ENCODE results near the gene TAF12.
"Not testable (repeated sequence)": the region's sequence is repeated elsewhere in the genome, so short reads cannot be mapped to it uniquely, and the experiment has no call there.

Gene TAF12

DNA sequence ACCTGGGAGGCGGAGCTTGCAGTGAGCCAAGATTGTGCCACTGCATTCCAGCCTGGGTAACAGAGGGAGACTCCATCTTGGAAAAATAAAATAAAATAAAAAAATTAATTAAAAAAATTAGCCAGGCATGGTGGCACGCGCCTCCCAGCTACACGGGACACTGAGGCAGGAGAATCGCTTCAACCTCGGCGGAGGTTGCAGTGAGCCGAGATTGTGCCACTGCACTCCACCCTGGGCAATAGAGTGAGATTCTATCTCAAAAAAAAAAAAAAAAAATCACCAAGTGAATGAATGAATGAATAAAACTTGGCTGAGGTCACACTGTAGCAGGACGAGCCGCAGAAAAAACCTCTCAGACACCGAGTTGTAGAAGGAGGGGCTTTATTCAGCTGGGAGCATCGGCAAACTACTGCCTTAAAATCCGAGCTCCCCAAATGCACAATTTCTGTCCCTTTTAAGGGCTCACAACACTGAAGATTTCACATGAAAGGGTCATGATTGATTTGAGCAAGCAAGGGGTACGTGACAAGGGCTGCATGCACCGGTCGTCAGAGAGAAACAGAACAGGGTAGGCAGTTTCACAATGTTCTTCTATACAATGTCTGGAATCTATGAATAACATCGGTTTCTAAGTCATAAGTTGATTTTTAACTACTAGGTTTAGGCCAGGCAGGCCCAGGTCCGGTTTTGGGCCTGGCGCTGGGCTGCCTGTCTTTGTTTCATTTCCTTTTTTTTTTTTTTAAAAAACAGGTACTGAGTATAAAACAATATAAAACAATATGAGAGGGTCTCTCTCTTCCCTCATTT, 56.1 kb downstream of the TAF12 start:
- in situ Hi-C loops (cut with HindIII; ENCODE audit: low sequenced_read_pairs), result not testable (repeated sequence)

DNA sequence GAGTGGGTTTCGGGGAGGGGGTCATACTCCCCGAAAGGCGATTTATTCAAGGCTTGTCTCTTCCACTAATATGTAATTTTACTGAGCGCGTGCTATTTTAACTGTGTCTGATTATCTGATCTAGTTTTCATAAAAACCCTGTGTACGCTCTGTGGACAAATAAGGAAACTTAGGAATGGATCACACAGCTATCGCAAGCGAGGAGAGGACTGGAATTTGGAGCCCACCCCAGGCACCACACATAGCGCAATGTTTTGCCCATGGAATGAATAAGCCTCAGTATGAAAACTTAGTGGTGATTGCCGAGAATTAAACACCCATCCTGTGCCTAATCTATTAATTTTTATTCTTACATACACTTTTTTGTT, 60.6 kb downstream of the TAF12 start:
- in situ Hi-C loops (cut with HindIII; ENCODE audit: low sequenced_read_pairs), result no loop called here

DNA sequence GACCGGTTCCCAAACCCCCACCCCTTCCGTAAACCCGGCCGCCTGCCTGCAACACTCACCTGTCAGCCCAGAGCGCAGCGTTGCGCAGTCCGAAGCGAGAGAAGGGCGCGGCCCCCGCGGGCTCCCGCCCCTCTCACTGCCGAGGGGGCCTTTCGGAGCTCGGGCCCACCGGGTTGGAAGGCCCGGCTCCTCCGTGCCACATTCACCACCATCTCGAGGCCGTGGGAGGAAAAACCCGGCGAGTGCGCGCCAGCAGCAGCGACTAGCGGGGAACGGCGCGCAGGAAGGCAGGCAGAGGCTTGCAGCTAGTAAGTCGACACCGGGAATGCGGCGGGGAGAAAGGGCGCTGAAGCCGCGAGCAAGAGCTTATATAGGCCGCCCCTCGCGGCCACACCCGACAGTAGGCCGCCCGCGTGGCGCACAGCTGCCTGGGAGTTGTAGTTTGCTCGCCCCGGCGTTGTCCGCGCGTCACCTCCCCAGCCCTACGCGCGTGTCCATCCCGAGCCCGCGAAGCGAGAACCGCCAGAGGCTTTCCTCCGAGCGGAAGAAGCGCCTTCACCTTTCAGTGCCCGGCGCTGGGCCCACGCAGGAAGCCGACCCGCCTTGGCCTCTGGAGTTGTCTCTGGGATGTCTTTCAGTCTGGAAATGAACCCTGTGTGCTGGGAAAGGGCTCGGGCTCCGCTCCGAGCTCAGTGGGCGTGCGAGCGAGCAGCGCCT, 61.2 kb downstream of the TAF12 start:
- in situ Hi-C loops (cut with HindIII; ENCODE audit: low sequenced_read_pairs), result no loop called here

DNA sequence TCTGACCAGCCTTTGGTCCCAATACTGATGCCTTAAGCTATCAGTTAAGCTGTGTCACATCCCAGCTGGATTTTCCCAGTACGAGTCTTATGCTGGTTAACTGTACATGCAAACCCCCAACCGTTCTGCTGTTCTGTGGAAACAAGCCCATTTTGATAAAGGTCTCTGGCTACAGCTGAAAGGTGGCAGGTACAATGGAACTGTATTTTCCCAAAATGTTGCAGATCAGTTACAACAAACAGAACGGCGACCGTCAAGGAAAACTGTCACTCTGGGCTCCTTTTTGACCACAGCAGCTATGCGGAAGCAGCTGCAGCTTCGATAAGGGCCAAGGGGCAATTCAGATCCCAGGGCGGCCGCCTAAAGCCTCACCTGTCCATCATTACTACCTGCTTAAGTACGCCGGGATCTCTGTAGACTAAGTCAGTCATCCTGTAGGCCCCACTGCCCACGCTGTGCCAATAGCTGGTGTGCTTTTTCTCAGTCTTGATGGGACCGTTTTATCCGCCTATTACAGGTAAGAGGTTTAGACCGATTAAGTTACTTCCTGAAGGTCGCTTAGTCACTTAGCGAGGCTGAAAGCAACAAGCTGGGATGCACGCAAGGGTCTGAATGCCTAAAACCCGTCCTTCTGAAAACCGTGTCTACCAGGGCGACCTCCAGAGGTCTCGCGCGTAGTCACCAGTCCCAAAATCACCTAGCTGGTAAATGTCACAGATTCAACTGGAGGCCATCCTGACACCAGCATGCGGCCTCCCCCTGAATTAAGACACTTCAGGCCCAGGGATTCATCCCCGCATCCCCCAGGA, 61.9 kb downstream of the TAF12 start:
- in situ Hi-C loops (cut with HindIII; ENCODE audit: low sequenced_read_pairs), result no loop called here

DNA sequence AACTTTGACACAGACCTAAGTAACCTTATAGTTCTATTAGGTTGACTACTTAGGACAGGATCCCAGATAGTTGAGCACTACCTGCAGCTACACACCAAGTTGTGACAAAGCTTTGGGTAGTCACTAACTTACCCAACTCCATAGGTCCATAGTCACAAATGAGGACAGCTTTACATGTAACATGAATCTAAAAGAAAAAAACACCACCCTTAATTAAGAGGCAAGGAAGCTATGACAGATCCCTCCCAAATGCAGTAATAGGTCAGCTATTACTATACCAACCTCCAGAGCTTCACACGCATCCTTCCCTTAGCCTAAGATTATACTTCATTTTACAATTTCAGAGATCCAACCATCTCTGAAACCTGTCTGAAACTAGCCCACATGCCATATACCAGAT, 63.5 kb downstream of the TAF12 start:
- in situ Hi-C loops (cut with HindIII; ENCODE audit: low sequenced_read_pairs), result no loop called here

DNA sequence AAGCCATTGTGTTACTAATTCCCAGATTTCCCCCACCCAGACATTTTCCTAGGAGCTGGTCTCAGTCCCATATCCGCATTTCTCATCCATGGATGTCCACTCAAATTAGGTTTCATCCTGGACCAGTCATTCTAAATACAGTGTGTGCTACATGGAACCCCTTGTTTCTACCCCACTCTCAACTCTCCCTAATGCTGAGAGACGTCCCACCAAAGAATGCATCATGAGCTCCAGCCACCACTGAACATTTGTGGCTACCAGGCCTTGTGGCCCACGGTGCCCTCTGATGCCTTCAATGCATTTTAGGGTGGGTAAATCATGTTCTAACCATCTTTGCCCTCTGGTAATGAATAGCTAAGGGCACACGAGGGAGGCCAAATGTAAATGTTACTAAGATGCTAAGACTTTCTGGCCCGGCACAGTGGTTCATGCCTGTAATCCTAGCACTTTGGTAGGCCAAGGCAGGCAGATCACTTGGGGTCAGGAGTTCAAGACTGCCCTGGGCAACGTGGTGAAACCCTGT, 64.1 kb downstream of the TAF12 start:
- in situ Hi-C loops (cut with HindIII; ENCODE audit: low sequenced_read_pairs), result no loop called here

DNA sequence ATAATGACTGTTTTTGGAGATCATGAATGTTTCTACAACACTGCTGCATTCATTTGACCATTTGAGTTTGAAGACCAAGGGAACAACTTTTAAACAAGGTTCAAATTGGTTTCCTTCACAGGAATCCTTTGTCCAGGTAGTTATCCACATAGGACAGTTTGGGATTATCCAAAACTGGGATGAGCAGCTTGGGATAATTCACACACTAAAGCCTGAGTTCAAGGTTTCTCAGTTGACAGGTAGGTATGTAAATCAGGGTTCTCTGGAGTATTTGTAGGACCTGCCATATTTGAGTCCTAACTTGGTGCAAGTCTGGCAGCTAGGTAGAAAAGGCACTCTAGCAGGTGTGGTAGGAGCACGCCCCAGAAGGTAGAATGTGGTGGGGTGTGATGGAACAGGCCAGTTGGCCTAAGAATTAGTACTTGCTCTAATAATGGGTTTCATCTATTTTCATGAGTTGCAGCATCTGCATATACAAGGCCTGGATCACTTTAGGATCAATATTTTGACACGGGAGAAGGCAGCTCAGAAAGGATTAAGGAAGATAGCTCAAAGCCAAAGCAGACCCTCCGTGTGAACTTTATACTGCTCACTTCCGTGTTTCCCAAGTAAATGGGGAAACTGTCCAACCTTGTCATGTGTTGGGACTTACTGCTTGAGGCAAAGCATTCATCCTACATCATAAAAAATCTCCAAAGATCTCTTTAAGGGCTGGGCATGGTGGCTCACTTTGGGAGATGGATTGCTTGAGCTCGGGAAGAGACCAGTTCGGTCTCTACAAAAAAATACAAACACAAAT, 64.9 kb downstream of the TAF12 start:
- in situ Hi-C loops (cut with HindIII; ENCODE audit: low sequenced_read_pairs), result no loop called here

DNA sequence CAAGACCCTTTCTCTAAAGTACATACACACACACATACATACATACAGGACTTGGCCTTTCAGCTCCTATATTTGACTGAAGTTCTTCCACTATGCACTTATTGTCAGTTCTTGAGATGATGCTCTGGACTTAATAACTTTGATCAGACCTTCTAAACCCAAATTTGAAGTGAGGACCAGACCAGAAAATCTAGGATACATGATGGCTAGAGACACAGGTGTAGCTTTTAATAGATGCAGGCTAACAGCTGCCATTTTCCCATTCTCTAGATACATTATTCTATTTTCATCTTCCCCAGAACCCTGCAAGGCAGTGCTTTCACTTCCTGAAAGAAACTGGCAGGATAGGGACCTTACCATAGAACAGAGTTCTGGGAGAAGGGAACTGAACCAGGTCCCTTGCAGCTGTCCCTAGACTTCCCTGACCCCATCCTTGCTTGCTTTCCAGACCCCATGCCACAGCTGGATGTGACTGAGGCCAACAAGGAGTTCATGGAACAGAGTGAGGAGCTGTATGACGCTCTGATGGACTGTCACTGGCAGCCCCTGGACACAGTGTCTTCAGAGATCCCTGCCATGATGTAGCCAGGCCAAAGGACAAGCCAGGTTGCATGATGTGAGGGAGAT, 65.7 kb downstream of the TAF12 start:
- in situ Hi-C loops (cut with HindIII; ENCODE audit: low sequenced_read_pairs), result no loop called here

DNA sequence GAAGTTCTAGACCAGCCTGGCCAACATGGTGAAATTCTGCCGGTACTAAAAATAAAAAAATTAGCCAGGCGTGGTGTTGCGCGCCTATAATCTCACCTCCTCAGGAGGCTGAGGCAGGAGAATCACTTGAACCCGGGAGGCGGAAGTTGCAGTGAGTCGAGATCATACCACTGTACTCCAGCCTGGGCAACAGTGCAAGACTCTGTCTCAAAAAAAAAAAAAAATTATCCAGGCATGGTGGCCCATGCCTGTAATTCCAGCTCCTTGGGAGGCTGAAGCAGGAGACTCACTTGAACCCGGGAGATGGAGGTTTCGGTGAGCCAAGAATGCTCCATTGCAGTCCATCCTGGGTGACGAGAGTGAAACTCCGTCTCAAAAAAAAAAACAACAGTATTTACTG, 69.3 kb downstream of the TAF12 start:
- in situ Hi-C loops (cut with HindIII; ENCODE audit: low sequenced_read_pairs), result no loop called here

DNA sequence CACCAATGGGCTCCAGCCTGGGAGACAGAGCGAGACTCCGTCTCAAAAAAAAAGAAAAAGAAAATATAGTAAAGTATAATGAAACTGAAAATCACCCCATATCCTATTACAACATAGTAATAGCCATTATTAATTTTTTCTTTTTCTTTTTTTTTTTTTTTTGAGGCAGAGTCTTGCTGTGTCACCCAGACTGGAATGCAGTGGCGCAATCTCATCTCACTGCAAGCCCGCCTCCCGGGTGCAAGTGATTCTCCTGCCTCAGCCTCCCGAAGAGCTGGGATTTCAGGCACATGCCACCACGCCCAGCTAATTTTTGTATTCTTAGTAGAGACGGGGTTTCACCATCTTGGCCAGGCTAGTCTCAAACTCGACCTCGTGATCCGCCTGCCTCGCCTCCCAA, 70.0 kb downstream of the TAF12 start:
- in situ Hi-C loops (cut with HindIII; ENCODE audit: low sequenced_read_pairs), result not testable (repeated sequence)

DNA sequence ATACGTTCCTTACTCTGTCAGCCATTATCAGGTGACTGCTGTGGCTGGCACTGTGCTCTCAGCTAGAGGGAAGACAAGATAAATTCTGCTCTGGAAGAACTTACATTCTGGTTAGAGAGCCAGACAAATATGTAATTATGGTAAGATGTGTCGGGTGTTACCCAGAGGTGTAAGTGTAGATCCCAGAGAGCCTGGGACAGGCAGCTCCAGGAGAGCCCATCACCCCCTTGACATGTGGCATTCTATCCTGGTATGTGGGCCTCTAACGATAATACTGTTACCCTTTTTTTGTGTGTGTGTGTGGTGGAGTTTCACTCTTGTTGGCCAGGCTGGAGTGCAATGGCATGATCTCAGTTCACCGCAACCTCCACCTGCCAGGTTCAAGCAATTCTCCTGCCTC, 71.0 kb downstream of the TAF12 start:
- in situ Hi-C loops (cut with HindIII; ENCODE audit: low sequenced_read_pairs), result no loop called here

DNA sequence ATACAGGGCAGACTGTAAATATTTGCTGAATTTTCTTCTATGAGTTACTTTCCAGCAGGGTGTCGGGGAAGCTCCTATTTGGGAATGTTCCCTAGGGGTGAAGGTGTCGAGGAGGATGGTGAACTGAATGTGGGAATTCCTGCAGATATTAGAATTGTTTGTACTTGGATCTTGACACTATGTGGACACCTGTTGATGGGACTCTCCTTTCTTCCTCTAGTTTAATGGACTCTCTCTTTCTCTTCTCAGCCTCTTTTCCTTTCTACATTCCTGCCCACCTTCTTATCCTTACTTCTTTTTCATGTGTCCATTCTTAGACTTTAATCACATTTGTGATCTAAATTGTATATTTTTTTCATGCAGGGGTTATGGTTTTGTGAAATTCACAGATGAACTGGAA, 75.9 kb downstream of the TAF12 start:
- in situ Hi-C loops (cut with HindIII; ENCODE audit: low sequenced_read_pairs), result no loop called here

DNA sequence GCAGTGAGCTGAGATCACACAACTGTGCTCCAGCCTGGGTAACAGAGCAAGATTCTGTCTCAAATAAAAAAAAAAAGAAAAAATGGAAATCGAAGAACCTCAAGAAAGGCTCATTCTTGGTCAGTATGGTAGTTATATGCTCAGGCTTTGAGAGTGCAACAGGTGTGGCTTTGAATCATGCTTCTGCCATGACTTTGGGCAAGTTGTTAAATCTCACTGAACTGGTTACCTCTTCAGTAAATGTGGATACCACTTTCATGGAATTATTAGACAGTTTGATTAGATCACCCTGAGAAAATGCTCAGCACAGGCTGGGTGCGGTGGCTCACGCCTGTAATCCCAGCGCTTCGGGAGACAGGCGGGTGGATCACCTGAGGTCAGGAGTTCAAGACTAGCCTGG, 77.1 kb downstream of the TAF12 start:
- in situ Hi-C loops (cut with HindIII; ENCODE audit: low sequenced_read_pairs), result no loop called here

DNA sequence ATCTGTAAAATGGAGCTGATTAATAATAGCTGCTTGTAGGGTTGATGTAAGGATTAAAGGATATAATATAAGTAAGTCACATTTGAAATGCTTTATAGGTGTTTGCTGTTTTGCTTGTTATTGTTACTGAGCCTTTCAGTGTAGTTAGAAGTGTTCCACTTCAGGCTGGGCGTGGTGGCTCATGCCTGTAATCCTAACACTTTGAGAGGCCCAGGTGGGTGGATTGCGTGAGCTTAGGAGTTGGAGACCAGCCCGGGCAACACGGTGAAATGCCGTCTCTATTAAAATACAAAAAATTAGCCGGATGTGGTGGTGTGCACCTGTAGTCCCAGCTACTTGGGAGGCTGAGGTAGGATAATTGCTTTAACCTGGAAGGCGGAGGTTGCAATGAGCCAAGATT, 77.8 kb downstream of the TAF12 start:
- in situ Hi-C loops (cut with HindIII; ENCODE audit: low sequenced_read_pairs), result no loop called here

DNA sequence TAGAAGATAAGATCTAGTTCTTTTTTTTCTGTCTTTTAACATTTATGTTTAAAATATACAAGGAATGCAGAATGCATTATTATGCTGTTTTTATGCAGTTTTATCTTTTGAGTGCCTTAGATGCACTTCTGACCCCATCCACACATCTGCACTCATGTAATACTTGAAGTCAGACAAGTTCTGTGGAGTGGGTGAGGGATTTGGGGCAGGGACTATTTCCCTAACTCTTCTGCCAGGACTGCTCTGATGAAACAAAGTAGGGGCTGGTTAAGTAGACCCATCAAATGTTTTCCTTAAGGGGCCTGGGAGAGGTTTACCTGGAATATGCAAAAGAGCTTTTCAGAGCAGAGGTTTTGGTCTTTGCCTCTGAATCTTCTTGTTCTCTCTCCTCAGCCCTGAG, 78.6 kb downstream of the TAF12 start:
- in situ Hi-C loops (cut with HindIII; ENCODE audit: low sequenced_read_pairs), result no loop called here

DNA sequence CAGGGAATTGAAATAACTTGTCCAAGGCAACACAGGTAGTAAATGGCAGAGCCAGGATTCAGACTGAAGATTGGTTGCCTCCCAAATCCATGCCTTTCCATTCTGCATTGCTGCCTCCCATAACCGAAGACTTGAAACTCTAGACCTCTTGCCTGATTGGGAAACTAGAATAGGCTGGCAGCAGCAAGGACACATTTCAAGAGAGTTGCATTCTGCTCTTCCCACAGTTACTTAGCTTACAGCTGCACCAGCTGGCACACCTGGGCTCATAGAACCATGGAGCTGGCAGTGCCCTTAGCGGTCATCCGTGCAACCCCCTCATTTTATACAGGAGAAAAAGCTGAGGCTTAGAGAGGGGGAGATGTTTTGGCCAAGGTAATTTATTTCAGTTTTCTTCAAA, 82.0 kb downstream of the TAF12 start:
- in situ Hi-C loops (cut with HindIII; ENCODE audit: low sequenced_read_pairs), result no loop called here

Data from DLD1 (cell line).